HCT116 (cell line): ENCODE results near the gene ERC2. TPM values are rescaled to one million over a fixed set of nuclear protein-coding genes. Genes with fewer than 3 reads are reported as not detected.

Experiments used
- ATAC-seq: fragments of 200-7000 bp; cut with Tn5 transposase; 2 replicates; pipeline ENCODE4 v1.9.1; 2020; ENCODE audit warnings: mild to moderate bottlenecking, moderate library complexity
- BruUV-seq: library from RNA; stranded (reverse); fragments of 400-500 nt; replicated peaks from 2 replicates; lab custom pipeline; 2021; lab: Mats Ljungman, UMichigan
- CTCF ChIA-PET: fragments of 300-600 bp; sonication (Branson Sonifier 250); formaldehyde crosslinking; loops from one replicate; lab custom pipeline; 2021; ENCODE audit warnings: antibody characterized with exemption; lab: Charles Lee
- POLR2A ChIA-PET: fragments of 300-600, 350-600 bp; sonication (Branson Sonifier 250); formaldehyde crosslinking; loops from one replicate; lab custom pipeline; 2021; ENCODE audit warnings: antibody characterized with exemption; lab: Charles Lee
- RAD21 ChIA-PET, 2 experiments: fragments of 300-600 bp; sonication (Branson Sonifier 250); formaldehyde crosslinking; loops; one replicate each; lab custom pipeline; 2023; ENCODE audit warnings: low total read pairs in 2 of 2; ENCODE audit not compliant: uncharacterized antibody in 2 of 2, unreplicated experiment in 2 of 2, low non-redundant PET in 1 of 2; lab: Charles Lee
- DNase-seq: peaks from one replicate; pipeline ENCODE4 v3.0.0-alpha.2; 2010; ENCODE audit warnings: low read depth, low spot score
- H2AFZ ChIP-seq: fragments of 200-600 bp; shearing (Covaris generic), sonication (generic); 2 replicates; pipeline ENCODE4 v1.6.1; 2017; ENCODE audit warnings: low read depth, mixed run types, mixed read lengths, antibody characterized with exemption, low read length; ENCODE audit not compliant: poor library complexity, severe bottlenecking
- H3K27ac ChIP-seq: 2 replicates; pipeline ENCODE4 v1.5.1; 2012; ENCODE audit warnings: low read depth, low read length
- H3K27me3 ChIP-seq: fragments of 200-600 bp; sonication (generic); 2 replicates; pipeline ENCODE4 v1.6.1; 2016; ENCODE audit warnings: mixed run types, low read length, mixed read lengths; ENCODE audit not compliant: insufficient read depth
- H3K36me3 ChIP-seq, 2 experiments: fragments of 200-500 bp in 1 of 2; fragments of 200-600 bp in 1 of 2; sonication (Bioruptor generic) in 1 of 2; sonication (generic) in 1 of 2; 2 replicates each; pipeline versions ENCODE4 v1.5.1 to v1.6.1; 2014 to 2016; ENCODE audit warnings: low read length in 2 of 2, inconsistent platforms in 1 of 2, mixed read lengths in 1 of 2, mixed run types in 1 of 2; ENCODE audit not compliant: insufficient read depth in 2 of 2, control insufficient read depth in 1 of 2
- H3K4me1 ChIP-seq, 2 experiments: fragments of 200-600 bp in 1 of 2; sonication (generic) in 1 of 2; 2 replicates each; pipeline versions ENCODE4 v1.5.1 to v1.6.1; 2012 to 2017; ENCODE audit warnings: low read length in 2 of 2, inconsistent platforms in 1 of 2, mild to moderate bottlenecking in 1 of 2, mixed read lengths in 1 of 2, mixed run types in 1 of 2, moderate library complexity in 1 of 2; ENCODE audit not compliant: insufficient read depth in 2 of 2, control insufficient read depth in 1 of 2
- H3K4me2 ChIP-seq: fragments of 200-600 bp; sonication (generic); 2 replicates; pipeline ENCODE4 v1.6.1; 2017; ENCODE audit warnings: mixed run types, low read length, mixed read lengths
- H3K4me3 ChIP-seq, 2 experiments: fragments of 200-600 bp in 1 of 2; sonication (generic) in 1 of 2; replicated peaks in 1 of 2; 2 replicates each; pipeline ENCODE4 v1.5.1; 2011 to 2016; ENCODE audit warnings: low read length in 2 of 2, control low read depth in 1 of 2, low read depth in 1 of 2, mild to moderate bottlenecking in 1 of 2, mixed read lengths in 1 of 2, mixed run types in 1 of 2
- H3K79me2 ChIP-seq: fragments of 200-600 bp; sonication (generic); 2 replicates; pipeline ENCODE4 v1.6.1; 2017; ENCODE audit warnings: mild to moderate bottlenecking, mixed run types, low read length, moderate library complexity, mixed read lengths; ENCODE audit not compliant: insufficient read depth
- H3K9ac ChIP-seq: fragments of 200-600 bp; sonication (generic); 2 replicates; pipeline ENCODE4 v1.6.1; 2016; ENCODE audit warnings: low read length, mixed read lengths
- H3K9me2 ChIP-seq: fragments of 200-600 bp; sonication (generic), shearing (Covaris generic); 2 replicates; pipeline ENCODE4 v1.6.1; 2017; ENCODE audit warnings: mixed run types, mild to moderate bottlenecking, moderate library complexity; ENCODE audit not compliant: insufficient read depth
- H3K9me3 ChIP-seq, 2 experiments: fragments of 200-500 bp in 1 of 2; fragments of 200-600 bp in 1 of 2; sonication (Bioruptor generic) in 1 of 2; sonication (generic) in 1 of 2; 2 replicates each; pipeline ENCODE4 v1.6.1; 2014 to 2017; ENCODE audit warnings: low read length in 2 of 2, mixed read lengths in 2 of 2, inconsistent platforms in 1 of 2, low read depth in 1 of 2, mild to moderate bottlenecking in 1 of 2, mixed run types in 1 of 2, moderate library complexity in 1 of 2; ENCODE audit not compliant: control insufficient read depth in 1 of 2, insufficient read depth in 1 of 2
- H4K20me1 ChIP-seq: fragments of 200-600 bp; sonication (generic), shearing (Covaris generic); 2 replicates; pipeline ENCODE4 v1.6.1; 2017; ENCODE audit warnings: mixed run types, mild to moderate bottlenecking, moderate library complexity; ENCODE audit not compliant: insufficient read depth
- CBX3 ChIP-seq: IDR thresholded peaks from 2 replicates; pipeline ENCODE4 v1.6.1; 2012; ENCODE audit warnings: low read depth
- CEBPB ChIP-seq: IDR thresholded peaks from 2 replicates; pipeline ENCODE4 v1.6.1; 2012; ENCODE audit warnings: low read depth
- EGR1 ChIP-seq: IDR thresholded peaks from 2 replicates; pipeline ENCODE4 v1.6.1; 2012; ENCODE audit warnings: low read depth
- ELF1 ChIP-seq: IDR thresholded peaks from 2 replicates; pipeline ENCODE4 v1.6.1; 2012; ENCODE audit warnings: low read depth, borderline replicate concordance
- EZH2phosphoT487 ChIP-seq: fragments of 200-600 bp; IDR thresholded peaks from 2 replicates; pipeline ENCODE4 v1.6.1; 2018; ENCODE audit warnings: antibody characterized with exemption, borderline replicate concordance
- FOSL1 ChIP-seq: IDR thresholded peaks from 2 replicates; pipeline ENCODE4 v1.6.1; 2012; ENCODE audit warnings: low read depth
- JUND ChIP-seq: IDR thresholded peaks from 2 replicates; pipeline ENCODE4 v1.6.1; 2012
- POLR2A ChIP-seq: IDR thresholded peaks from 2 replicates; pipeline ENCODE4 v1.7.0; 2011; ENCODE audit warnings: borderline replicate concordance; ENCODE audit not compliant: insufficient read depth, insufficient read length; ENCODE audit errors: extremely low read depth
- RAD21 ChIP-seq: IDR thresholded peaks from 2 replicates; pipeline ENCODE4 v1.6.1; 2012; ENCODE audit warnings: low read depth, mild to moderate bottlenecking
- REST ChIP-seq: IDR thresholded peaks from 2 replicates; pipeline ENCODE4 v1.6.1; 2012; ENCODE audit warnings: low read depth
- SP1 ChIP-seq: IDR thresholded peaks from 2 replicates; pipeline ENCODE4 v1.6.1; 2012; ENCODE audit warnings: low read depth
- SRF ChIP-seq: IDR thresholded peaks from 2 replicates; pipeline ENCODE4 v1.6.1; 2012; ENCODE audit warnings: low read depth
- YY1 ChIP-seq: IDR thresholded peaks from 2 replicates; pipeline ENCODE4 v1.6.1; 2011; ENCODE audit warnings: low read length, low read depth, moderate library complexity, mild to moderate bottlenecking; ENCODE audit not compliant: insufficient replicate concordance; ENCODE audit errors: extremely low read depth
- ZNF274 ChIP-seq: fragments of 200-500 bp; sonication (Bioruptor generic); IDR thresholded peaks from 2 replicates; pipeline ENCODE4 v1.6.1; 2014; ENCODE audit warnings: mild to moderate bottlenecking, low read depth, low read length, inconsistent platforms
- intact Hi-C: fragments of 100-400 bp; cut with micrococcal nuclease; formaldehyde crosslinking; loops from 2 replicates; pipeline ENCODE4 v1.10.0; 2022
- total RNA-seq: library from RNA; stranded (reverse); gene quantifications from one replicate; pipeline ENCODE4 v1.2.1, GENCODE V29; 2021; ENCODE audit not compliant: unreplicated experiment
- TF ChIP-seq, protein P1 (sequence below): IDR thresholded peaks from 2 replicates; pipeline ENCODE4 v1.6.1; 2012
- TF ChIP-seq, protein P2 (sequence below), 3 experiments: fragments of 200-600 bp in 1 of 3; sonication (generic) in 1 of 3; IDR thresholded peaks in 2 of 3; conservative IDR thresholded peaks in 1 of 3; 2 replicates each; pipeline ENCODE4 v1.5.1; 2012 to 2017; ENCODE audit warnings: low read depth in 2 of 3, low read length in 2 of 3, antibody characterized with exemption in 1 of 3, borderline replicate concordance in 1 of 3, control low read depth in 1 of 3, mild to moderate bottlenecking in 1 of 3, mixed read lengths in 1 of 3, mixed run types in 1 of 3, moderate library complexity in 1 of 3; ENCODE audit not compliant: insufficient read depth in 1 of 3

Gene ERC2
- total RNA-seq, 1 experiment from 2014 or later, result not detected

GRCh38 chr3:55947406-55947805 lies 520.9 kb downstream of the ERC2 start:
- Histone ChIP-seq H2AFZ (no peak overlapping the region), H3K36me3 (no peaks in the 10 kb centered on the region), H3K79me2 (no peaks in the 10 kb centered on the region)
- no peak for DNase-seq
- BruUV-seq, result no TSS peak
- TF ChIP-seq FOSL1, result no peak
- no peak for TF ChIP-seq EZH2phosphoT487
- no peak for TF ChIP-seq ZNF274
- TF ChIP-seq JUND, result no peak
- TF ChIP-seq, all 23 proteins: peak for 0
- no peak overlapping the region for H3K27ac ChIP-seq
- no peaks in the 10 kb centered on the region for H3K27me3 ChIP-seq
- intact Hi-C loops, result no loop called here
- H4K20me1 ChIP-seq, result no peaks in the 10 kb centered on the region
- no peak overlapping the region for H3K4me2 ChIP-seq
- no peaks in the 10 kb centered on the region; a peak in 1 of 4 replicates for H3K9me3 ChIP-seq
- POLR2A ChIA-PET, result no interaction called here
- no peaks in the 10 kb centered on the region for H3K9me2 ChIP-seq
- H3K4me1 ChIP-seq, result no peaks in the 10 kb centered on the region
- no peak overlapping the region for H3K4me3 ChIP-seq
- H3K9ac ChIP-seq, result no peak overlapping the region
- CTCF ChIA-PET, result no interaction called here
- RAD21 ChIA-PET, result no interaction called here
- no peak for ATAC-seq

- Histone ChIP-seq H3K9me3 (no peaks in the 10 kb centered on the region; a peak in 1 of 4 replicates), H3K27me3 (no peaks in the 10 kb centered on the region), H3K36me3 (no peaks in the 10 kb centered on the region), H3K27ac (no peak overlapping the region), H3K9ac (no peak overlapping the region), H3K4me1 (no peaks in the 10 kb centered on the region), H4K20me1 (no peaks in the 10 kb centered on the region), H3K79me2 (no peaks in the 10 kb centered on the region), H3K9me2 (no peaks in the 10 kb centered on the region), H3K4me3 (no peak overlapping the region), H3K4me2 (no peak overlapping the region), H2AFZ (no peak overlapping the region)
- CTCF ChIA-PET, result no interaction called here
- BruUV-seq, result no TSS peak
- intact Hi-C loops, result no loop called here
- POLR2A ChIA-PET, result no interaction called here
- DNase-seq, result no peak
- no peak for TF ChIP-seq ZNF274
- TF ChIP-seq CEBPB, result no peak
- TF ChIP-seq SRF, result no peak
- no peak for TF ChIP-seq SP1
- no peak for TF ChIP-seq EGR1
- TF ChIP-seq YY1, result no peak
- TF ChIP-seq, protein P1, sequence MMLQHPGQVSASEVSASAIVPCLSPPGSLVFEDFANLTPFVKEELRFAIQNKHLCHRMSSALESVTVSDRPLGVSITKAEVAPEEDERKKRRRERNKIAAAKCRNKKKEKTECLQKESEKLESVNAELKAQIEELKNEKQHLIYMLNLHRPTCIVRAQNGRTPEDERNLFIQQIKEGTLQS, result no peak
- TF ChIP-seq EZH2phosphoT487, result no peak
- no peak for TF ChIP-seq REST
- no peak for TF ChIP-seq ELF1
- no peak for TF ChIP-seq JUND
- TF ChIP-seq POLR2A, result no peak
- no peak for TF ChIP-seq CBX3
- TF ChIP-seq, protein P2, sequence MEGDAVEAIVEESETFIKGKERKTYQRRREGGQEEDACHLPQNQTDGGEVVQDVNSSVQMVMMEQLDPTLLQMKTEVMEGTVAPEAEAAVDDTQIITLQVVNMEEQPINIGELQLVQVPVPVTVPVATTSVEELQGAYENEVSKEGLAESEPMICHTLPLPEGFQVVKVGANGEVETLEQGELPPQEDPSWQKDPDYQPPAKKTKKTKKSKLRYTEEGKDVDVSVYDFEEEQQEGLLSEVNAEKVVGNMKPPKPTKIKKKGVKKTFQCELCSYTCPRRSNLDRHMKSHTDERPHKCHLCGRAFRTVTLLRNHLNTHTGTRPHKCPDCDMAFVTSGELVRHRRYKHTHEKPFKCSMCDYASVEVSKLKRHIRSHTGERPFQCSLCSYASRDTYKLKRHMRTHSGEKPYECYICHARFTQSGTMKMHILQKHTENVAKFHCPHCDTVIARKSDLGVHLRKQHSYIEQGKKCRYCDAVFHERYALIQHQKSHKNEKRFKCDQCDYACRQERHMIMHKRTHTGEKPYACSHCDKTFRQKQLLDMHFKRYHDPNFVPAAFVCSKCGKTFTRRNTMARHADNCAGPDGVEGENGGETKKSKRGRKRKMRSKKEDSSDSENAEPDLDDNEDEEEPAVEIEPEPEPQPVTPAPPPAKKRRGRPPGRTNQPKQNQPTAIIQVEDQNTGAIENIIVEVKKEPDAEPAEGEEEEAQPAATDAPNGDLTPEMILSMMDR (IDR thresholded peaks at IDR 0.05 in 2 of 3, conservative IDR thresholded peaks at IDR 0.05 in 1 of 3; ENCODE audit: borderline replicate concordance in 1 of 3, insufficient read depth in 1 of 3, low read depth in 2 of 3, low read length in 2 of 3), result no peak
- no peak for TF ChIP-seq RAD21
- TF ChIP-seq FOSL1, result no peak
- no peak for ATAC-seq
- RAD21 ChIA-PET, result no interaction called here
Observed at GRCh38 chr3:55946574-55947160, 521.6 kb downstream of the ERC2 start.
